ENCODE results near the gene KDM4B. TPM values are rescaled to one million over a fixed set of nuclear protein-coding genes. Genes with fewer than 3 reads are reported as not detected.

The KDM4B gene
- total RNA-seq, 1 experiment from 2014 or later, result 12.0 TPM

DNA sequence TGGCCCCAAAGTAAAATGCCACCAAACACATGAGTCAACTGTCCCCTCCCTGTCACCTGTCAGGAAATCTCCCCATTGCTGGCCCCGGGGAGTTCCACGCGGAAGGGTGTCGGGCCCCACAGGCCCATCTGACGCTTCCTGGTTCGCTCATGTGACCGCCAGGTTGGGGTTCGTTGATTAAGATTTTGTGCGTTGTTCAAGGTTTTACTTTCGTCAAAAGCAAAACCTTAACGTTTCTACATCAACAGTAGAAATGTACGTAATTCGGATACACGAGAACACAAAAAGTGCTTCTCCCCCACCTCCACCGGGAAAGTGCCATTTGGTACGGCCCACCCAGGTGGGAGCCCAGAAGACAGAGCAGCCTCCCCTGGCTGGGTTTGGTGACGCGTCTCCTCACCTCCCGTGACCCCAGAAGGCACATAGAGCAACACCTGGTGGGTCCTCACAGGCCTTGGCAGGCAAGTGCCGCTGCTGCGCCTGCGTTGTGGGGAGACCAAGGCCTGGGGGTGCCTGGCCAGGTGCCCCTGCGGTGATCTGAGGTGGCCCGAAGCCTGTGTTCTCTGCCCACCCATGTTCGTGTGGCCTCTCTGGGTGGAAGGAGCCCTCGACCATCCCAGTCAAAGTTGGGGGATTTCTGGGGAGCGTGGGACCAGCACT lies 161.6 kb downstream of the KDM4B start:
- no peak for DNase-seq
- Histone ChIP-seq H3K4me3 (ENCODE audit: insufficient read depth, low read depth, low read length) (no peak overlapping the region), H3K27me3 (ENCODE audit: control insufficient read depth, insufficient read depth, low read length) (no peaks in the 10 kb centered on the region), H3K36me3 (replicated peaks; ENCODE audit: control insufficient read depth, insufficient read depth, low read length) (peaks cover 2% of the 10 kb centered on the region)

DNA sequence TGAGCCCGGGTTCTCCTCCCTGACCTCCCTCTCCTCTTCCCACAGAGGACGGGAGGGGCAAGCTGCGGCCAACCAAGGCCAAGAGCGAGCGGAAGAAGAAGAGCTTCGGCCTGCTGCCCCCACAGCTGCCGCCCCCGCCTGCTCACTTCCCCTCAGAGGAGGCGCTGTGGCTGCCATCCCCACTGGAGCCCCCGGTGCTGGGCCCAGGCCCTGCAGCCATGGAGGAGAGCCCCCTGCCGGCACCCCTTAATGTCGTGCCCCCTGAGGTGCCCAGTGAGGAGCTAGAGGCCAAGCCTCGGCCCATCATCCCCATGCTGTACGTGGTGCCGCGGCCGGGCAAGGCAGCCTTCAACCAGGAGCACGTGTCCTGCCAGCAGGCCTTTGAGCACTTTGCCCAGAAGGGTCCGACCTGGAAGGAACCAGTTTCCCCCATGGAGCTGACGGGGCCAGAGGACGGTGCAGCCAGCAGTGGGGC lies 162.2 kb downstream of the KDM4B start:
- H3K4me3 ChIP-seq (ENCODE audit: insufficient read depth, low read depth, low read length), result no peak overlapping the region
- DNase-seq, result peak; percentile 84
- H3K27me3 ChIP-seq (ENCODE audit: control insufficient read depth, insufficient read depth, low read length), result no peaks in the 10 kb centered on the region
- H3K36me3 ChIP-seq (replicated peaks; ENCODE audit: control insufficient read depth, insufficient read depth, low read length), result peaks cover 2% of the 10 kb centered on the region

DNA sequence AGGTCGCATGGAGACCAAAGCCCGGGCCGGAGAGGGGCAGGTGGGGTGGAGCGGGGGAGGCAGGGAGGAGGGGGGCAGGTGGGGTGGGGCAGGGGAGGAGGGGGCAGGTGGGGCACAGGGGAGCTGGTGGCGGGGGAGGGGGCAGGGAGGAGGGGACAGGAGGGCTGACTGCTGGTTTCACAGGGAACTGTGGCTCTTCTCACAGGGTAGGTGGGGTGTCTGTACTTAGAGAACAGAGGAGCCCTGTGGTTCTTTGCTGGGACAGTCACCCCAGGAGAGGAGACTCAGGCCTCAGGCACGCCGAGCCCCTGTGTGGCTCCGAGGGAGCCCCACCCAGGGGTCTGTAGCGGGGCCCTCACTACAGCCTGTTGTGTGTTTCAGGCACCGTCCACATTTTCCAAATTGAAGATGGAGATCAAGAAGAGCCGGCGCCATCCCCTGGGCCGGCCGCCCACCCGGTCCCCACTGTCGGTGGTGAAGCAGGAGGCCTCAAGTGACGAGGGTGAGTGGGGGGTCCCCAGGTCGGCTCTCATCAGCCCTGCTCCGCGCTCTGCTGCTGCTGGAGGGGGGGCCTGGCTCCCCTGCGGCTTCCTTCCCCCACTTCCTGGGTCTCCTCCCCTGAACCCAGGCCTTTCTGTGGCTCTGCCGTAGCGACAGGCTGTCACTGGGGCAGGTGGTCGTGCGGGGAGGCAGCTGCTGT lies 162.7 kb downstream of the KDM4B start:
- peaks cover 2% of the 10 kb centered on the region for H3K36me3 ChIP-seq (replicated peaks; ENCODE audit: control insufficient read depth, insufficient read depth, low read length)
- H3K4me3 ChIP-seq (ENCODE audit: insufficient read depth, low read depth, low read length), result no peak overlapping the region
- DNase-seq, result peak; percentile 92
- H3K27me3 ChIP-seq (ENCODE audit: control insufficient read depth, insufficient read depth, low read length), result no peaks in the 10 kb centered on the region

DNA sequence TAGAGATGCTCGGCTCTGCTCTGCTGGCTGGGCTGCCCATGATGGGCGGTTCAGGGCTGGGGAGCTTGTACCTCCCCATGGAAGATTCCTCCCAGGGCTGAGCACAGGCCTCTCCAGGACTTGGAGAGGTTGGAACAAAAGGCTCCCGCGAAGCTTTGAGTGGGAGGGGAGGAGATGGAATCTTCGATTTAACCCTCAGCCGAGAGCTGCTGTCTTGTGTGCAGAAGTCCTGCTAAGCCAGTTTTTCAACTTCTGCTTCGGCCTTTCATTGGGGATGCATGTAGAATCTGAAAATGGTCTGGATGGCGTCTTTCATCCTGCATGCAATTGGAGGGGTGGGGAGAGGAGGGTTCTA lies 163.3 kb downstream of the KDM4B start:
- peaks cover 2% of the 10 kb centered on the region for H3K36me3 ChIP-seq (replicated peaks; ENCODE audit: control insufficient read depth, insufficient read depth, low read length)
- DNase-seq, result no peak
- H3K4me3 ChIP-seq (ENCODE audit: insufficient read depth, low read depth, low read length), result no peak overlapping the region
- H3K27me3 ChIP-seq (ENCODE audit: control insufficient read depth, insufficient read depth, low read length), result no peaks in the 10 kb centered on the region

DNA sequence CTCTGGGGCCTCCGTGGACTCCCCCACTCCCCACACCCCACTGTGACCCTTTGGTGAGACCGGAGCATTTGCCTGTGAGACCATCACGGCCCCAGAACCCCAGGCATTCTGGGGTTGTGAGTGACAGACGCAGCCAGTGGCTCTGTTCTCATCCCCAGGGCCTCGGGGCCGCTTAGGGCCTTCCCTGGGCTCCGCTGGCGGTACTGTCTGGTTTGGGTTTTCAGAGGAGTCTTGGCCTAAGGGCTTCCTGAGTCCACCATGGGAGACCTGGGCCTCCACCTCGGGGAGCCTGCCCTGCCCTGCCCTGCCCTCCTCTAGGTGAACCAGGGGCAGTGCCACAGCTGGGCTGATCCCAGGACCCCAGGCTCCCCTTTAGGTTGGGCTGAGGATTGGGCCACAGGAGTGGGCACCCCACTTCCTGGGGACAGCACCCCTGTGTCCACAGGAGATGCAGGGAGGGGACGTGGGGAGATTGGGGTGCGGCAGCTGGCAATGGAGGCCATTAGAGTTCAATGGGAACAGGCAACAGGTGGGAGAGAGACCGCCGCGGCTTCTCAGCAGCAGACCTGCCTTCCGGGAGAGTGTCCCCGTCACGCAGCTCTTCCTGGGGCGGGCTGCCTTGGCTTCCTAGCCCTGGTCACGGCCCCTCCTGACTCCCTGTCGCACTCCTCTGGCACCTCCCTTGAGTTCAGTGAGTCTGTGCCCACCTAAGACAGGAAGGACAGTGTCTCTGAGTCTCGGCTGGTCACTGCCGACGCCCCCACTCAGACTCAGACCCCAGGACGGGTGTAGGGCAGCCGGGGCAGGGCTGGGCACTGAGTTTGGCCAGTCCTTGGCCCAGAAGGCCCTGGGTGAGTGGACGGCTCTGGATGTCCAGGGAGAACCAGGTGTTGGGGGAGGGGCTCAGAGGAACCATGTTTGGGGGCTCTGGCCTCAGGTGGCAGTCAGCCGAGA lies 164.1 kb downstream of the KDM4B start:
- Histone ChIP-seq H3K4me3 (ENCODE audit: insufficient read depth, low read depth, low read length) (no peak overlapping the region), H3K36me3 (replicated peaks; ENCODE audit: control insufficient read depth, insufficient read depth, low read length) (peaks cover 2% of the 10 kb centered on the region), H3K27me3 (ENCODE audit: control insufficient read depth, insufficient read depth, low read length) (no peaks in the 10 kb centered on the region)
- DNase-seq, result no peak

DNA sequence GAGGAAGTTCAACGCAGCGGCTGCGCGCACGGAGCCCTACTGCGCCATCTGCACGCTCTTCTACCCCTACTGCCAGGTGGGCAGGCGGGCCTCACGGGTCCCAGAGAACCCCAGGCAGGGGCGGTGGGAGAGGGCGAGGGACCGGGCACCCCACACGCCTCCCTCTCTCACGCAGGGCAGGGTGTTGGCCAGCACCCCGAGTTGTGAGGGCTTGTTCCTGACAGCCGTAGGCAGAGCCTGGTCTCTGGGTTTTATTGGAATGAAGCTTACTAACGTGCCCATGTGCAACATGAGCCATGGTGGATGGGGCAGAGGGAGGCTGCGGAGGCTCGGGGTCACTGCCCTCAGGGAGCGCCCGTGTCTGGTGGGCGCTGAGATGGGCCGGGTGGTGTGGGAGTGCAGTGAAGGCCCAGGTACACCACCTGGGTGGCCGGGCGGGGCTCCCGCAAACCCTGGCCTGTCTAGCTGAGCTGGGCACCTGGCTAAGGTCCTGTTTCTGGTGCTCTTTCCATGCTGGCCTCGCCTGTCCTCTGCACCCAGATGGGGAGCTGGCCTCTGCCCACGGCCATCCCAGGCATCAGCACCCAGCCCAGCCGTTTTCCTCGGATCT lies 165.2 kb downstream of the KDM4B start:
- no peak for DNase-seq
- H3K36me3 ChIP-seq (replicated peaks; ENCODE audit: control insufficient read depth, insufficient read depth, low read length), result peaks cover 5% of the 10 kb centered on the region
- H3K27me3 ChIP-seq (ENCODE audit: control insufficient read depth, insufficient read depth, low read length), result no peaks in the 10 kb centered on the region
- H3K4me3 ChIP-seq (ENCODE audit: insufficient read depth, low read depth, low read length), result no peak overlapping the region

DNA sequence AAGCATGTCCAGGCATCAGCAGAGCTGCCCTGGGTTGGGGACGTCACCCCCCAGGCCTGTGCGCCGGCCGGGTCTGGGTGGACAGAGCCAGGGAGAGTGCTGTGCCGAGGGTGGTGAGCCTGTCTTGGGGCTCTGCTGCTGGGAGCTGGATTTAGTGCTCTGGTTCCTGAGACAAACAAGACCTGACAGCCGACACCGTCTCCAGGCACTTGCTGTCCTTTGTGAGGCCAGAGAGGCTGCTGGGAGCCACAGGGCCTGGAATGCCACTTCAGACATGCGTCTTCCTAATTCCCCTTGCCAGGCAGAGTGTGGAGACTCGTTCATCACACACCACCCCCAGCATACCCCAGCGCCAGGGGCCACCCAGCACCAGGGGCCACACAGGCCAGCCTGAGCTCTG lies 165.8 kb downstream of the KDM4B start:
- no peak for DNase-seq
- Histone ChIP-seq H3K36me3 (replicated peaks; ENCODE audit: control insufficient read depth, insufficient read depth, low read length) (peaks cover 6% of the 10 kb centered on the region), H3K4me3 (ENCODE audit: insufficient read depth, low read depth, low read length) (no peak overlapping the region), H3K27me3 (ENCODE audit: control insufficient read depth, insufficient read depth, low read length) (no peaks in the 10 kb centered on the region)

DNA sequence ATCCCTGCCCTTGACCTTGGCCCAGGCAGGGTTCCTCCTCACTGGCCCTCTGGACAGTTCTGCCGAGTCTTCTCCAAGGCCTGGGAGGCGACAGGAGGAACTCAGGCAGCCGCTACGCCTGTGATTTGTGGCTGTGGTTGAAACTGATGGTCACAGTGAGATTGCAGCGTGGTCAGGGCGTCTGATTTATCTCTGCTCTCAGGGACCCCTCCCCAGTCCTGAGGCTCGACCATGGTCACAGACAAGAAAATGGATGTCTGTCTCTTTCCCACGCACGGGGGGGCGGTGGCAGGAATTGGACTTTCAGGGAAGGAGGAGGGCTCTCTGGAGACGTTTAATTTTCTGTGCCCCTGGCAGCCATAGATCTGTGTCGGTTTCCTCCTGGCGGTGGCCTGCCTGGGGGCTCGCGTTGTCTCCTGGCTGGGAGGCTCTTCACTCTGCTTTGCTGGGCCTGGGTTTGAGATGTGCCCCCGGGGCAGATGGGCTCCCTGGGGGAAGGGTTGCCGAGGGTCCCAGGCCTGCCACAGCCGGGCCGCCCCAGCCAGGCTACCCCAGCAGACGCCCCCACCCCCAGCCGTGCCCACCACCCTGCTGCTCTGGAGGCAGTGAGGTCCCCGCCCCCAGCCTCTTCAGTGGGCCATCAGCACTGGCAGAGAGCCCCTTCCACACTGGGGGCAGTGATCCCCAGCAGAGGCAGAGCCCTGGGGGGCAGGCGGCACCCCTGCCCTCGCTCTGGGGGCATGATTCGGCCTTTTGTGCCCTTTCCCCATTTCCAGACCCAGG lies 167.4 kb downstream of the KDM4B start:
- peaks cover 8% of the 10 kb centered on the region for H3K36me3 ChIP-seq (replicated peaks; ENCODE audit: control insufficient read depth, insufficient read depth, low read length)
- no peaks in the 10 kb centered on the region for H3K27me3 ChIP-seq (ENCODE audit: control insufficient read depth, insufficient read depth, low read length)
- H3K4me3 ChIP-seq (ENCODE audit: insufficient read depth, low read depth, low read length), result no peak overlapping the region
- DNase-seq, result no peak

DNA sequence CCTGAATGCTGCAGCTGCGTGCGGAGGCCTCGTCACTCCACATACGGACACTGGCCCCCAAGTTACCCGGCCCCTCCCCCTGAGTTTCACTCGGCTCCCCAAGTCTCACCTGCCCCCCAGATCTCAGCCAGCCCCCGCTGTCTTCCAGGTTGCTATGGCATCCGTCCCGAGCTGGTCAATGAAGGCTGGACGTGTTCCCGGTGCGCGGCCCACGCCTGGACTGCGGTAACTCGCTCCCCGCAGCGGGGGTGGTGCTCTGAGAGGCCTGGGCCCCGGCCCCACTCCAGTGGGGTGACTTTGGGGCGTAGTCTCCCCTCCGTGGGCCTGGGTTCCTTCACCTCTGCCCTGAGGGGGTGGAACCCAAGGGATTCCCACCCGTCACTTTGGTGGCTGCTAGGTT lies 168.2 kb downstream of the KDM4B start:
- no peak for DNase-seq
- Histone ChIP-seq H3K4me3 (ENCODE audit: insufficient read depth, low read depth, low read length) (no peak overlapping the region), H3K36me3 (replicated peaks; ENCODE audit: control insufficient read depth, insufficient read depth, low read length) (peaks cover 8% of the 10 kb centered on the region), H3K27me3 (ENCODE audit: control insufficient read depth, insufficient read depth, low read length) (no peaks in the 10 kb centered on the region)

DNA sequence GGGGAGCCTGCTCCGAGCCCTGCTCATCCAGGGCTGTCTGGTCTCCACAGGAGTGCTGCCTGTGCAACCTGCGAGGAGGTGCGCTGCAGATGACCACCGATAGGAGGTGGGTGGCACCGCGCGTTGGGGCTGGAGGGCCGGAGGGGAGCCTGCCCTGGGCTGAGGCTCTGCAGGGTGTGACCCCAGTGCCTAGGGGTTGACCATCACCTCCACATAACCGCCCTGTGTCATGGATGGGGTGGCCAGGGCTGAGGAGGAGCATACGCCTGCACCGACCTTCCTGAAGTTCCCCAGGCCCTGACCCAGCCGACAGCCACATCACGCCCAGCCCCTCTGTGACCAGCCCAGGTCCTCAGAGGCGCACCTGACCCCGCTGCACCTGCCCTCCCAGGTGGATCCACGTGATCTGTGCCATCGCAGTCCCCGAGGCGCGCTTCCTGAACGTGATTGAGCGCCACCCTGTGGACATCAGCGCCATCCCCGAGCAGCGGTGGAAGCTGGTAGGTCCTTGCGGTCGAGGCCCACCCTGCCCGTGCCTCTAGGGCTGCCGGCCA lies 168.7 kb downstream of the KDM4B start:
- DNase-seq, result peak; percentile 98
- Histone ChIP-seq H3K27me3 (ENCODE audit: control insufficient read depth, insufficient read depth, low read length) (no peaks in the 10 kb centered on the region), H3K4me3 (ENCODE audit: insufficient read depth, low read depth, low read length) (no peak overlapping the region), H3K36me3 (replicated peaks; ENCODE audit: control insufficient read depth, insufficient read depth, low read length) (peaks cover 8% of the 10 kb centered on the region)

DNA sequence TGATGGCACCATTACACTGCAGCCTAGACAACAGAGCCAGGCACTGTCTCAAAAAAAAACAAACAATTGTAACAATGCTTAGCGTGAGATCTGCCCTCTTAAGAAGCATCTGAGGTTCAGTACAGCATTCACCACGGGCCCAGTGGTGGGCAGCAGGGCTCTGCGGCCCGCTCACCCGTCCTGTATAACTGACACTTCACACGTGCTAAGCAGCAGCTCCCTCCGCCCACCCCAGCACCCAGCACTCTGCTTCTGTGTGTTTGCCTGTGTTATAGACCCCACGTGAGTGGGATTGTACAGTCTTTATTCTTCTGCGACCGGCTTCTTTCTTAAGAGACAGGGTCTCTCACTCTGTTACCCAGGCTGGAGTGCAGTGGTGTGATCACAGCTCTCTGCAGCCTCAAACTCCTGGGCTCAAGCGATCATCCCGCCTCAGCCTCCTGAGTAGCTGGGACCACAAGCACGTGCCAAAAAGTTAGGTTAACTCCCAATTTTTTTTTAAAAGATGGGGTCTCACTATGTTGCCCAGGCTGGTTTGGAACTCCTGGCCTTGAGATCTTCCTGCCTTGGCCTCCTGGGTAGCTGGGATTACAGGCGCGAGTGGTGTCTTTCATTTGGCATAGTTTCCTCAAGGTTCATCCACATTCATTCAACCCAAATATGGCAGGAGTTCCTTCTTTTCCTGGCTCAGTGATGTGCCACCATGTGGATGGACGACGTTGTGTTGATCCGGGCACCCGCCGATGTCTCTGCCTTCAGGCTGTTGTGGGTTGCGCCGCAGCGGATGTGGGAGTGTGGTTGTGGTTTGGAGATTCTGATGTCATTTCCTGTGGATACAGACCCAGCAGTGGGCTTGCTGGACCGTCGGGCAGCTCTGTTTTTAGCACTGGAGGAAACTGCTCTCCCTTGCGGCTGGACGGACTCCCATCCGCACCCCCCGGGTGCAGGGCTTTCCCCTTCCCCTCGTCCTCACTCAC lies 170.0 kb downstream of the KDM4B start:
- H3K36me3 ChIP-seq (replicated peaks; ENCODE audit: control insufficient read depth, insufficient read depth, low read length), result peaks cover 8% of the 10 kb centered on the region
- H3K27me3 ChIP-seq (ENCODE audit: control insufficient read depth, insufficient read depth, low read length), result no peaks in the 10 kb centered on the region
- H3K4me3 ChIP-seq (ENCODE audit: insufficient read depth, low read depth, low read length), result no peak overlapping the region
- no peak for DNase-seq

DNA sequence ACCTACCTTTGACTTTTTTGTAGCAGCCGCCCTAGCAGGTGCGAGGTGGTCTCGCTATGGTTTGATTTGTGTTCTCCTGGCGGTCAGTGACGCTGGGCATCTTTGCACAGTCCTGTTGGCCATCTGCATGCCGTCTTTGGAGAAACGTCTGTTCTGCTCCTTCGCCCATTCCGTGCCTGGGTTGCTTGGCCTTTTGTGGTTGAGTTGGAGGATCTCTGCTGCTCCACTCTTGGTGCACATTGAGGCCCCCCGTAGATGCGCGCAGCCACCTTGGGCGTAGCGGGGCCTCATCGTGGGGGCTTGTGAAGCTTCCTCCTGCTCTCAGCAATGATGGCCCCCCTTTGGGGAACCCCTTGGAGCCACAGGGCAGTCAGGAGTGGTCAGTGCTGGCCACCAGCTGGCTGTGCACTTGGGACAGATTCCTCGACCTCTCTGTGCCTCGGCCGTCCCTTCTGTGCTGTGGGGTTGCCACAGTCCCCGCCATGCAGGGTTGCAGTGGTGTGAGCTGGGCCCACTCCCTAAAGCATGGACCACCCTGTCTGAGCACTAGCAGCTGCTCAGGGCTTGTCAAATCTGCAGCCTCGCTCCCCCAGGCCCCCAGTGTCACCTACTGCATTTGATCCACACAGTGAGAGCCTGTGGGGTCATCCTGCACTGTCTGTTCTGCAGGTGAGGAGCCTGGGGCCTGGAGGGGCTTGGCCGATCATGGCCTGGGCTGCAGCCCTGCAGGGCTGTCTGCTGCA lies 170.8 kb downstream of the KDM4B start:
- H3K27me3 ChIP-seq (ENCODE audit: control insufficient read depth, insufficient read depth, low read length), result no peaks in the 10 kb centered on the region
- DNase-seq, result no peak
- no peak overlapping the region for H3K4me3 ChIP-seq (ENCODE audit: insufficient read depth, low read depth, low read length)
- H3K36me3 ChIP-seq (replicated peaks; ENCODE audit: control insufficient read depth, insufficient read depth, low read length), result peaks cover 7% of the 10 kb centered on the region
